Common myeloid progenitor, CD34-positive (primary cell): ENCODE data around the gene AMIGO3.
"Not testable (repeated sequence)": the region's sequence is repeated elsewhere in the genome, so short reads cannot be mapped to it uniquely, and the experiment has no call there.

ENCODE experiments used
- CTCF ChIA-PET: fragments of 350-600 bp; sonication (Branson Sonifier 250); formaldehyde crosslinking; loops from one replicate; lab custom pipeline; 2021; ENCODE audit warnings: antibody characterized with exemption; lab: Charles Lee
- POLR2A ChIA-PET: fragments of 350-600 bp; sonication (Branson Sonifier 250); formaldehyde crosslinking; loops from one replicate; lab custom pipeline; 2021; ENCODE audit warnings: antibody characterized with exemption; lab: Charles Lee
- DNase-seq, 3 donors: peaks; one replicate each; pipeline versions ENCODE4 v3.0.0 to v3.0.0-alpha.2; 2013
- H3K27ac ChIP-seq, 2 experiments: 1 replicate in 1 of 2; 2 replicates in 1 of 2; pipeline ENCODE4 v1.7.0; 2013; ENCODE audit warnings: inconsistent platforms in 2 of 2, low read length in 2 of 2, mild to moderate bottlenecking in 2 of 2, low read depth in 1 of 2, moderate library complexity in 1 of 2; ENCODE audit not compliant: severe bottlenecking in 2 of 2, insufficient read depth in 1 of 2, poor library complexity in 1 of 2
- H3K27me3 ChIP-seq, 5 experiments: replicated peaks in 2 of 5; 1 replicate in 3 of 5; 2 replicates in 2 of 5; pipeline versions ENCODE4 v1.6.1 to v1.7.0; 2013; ENCODE audit warnings: low read length in 4 of 5, mild to moderate bottlenecking in 2 of 5, moderate library complexity in 2 of 5, inconsistent platforms in 1 of 5; ENCODE audit not compliant: insufficient read depth in 5 of 5, control insufficient read depth in 4 of 5
- H3K36me3 ChIP-seq, 4 experiments: 1 replicate in 2 of 4; 2 replicates in 2 of 4; pipeline versions ENCODE4 v1.6.1 to v1.7.0; 2013; ENCODE audit warnings: low read length in 3 of 4, control low read depth in 1 of 4, mild to moderate bottlenecking in 1 of 4; ENCODE audit not compliant: control insufficient read depth in 4 of 4, insufficient read depth in 4 of 4
- H3K4me1 ChIP-seq, 4 experiments: 1 replicate in 3 of 4; 2 replicates in 1 of 4; pipeline versions ENCODE4 v1.6.1 to v1.7.1; 2013; ENCODE audit warnings: low read length in 3 of 4, mild to moderate bottlenecking in 3 of 4, control low read depth in 1 of 4, inconsistent platforms in 1 of 4, moderate library complexity in 1 of 4; ENCODE audit not compliant: control insufficient read depth in 4 of 4, insufficient read depth in 4 of 4; ENCODE audit errors: control extremely low read depth in 1 of 4
- H3K4me3 ChIP-seq, 7 experiments: 1 replicate in 4 of 7; 2 replicates in 3 of 7; pipeline versions ENCODE4 v1.5.1 to v1.7.0; 2013; ENCODE audit warnings: mild to moderate bottlenecking in 7 of 7, low read length in 6 of 7, moderate library complexity in 6 of 7, inconsistent platforms in 2 of 7, low read depth in 2 of 7, control low read depth in 1 of 7; ENCODE audit not compliant: insufficient read depth in 4 of 7, control insufficient read depth in 1 of 7; ENCODE audit errors: extremely low read depth in 1 of 7
- H3K9me3 ChIP-seq, 5 experiments: 1 replicate in 4 of 5; 2 replicates in 1 of 5; pipeline versions ENCODE4 v1.6.1 to v1.7.1; 2013; ENCODE audit warnings: low read length in 4 of 5, mild to moderate bottlenecking in 2 of 5, inconsistent platforms in 1 of 5, low read depth in 1 of 5, moderate library complexity in 1 of 5; ENCODE audit not compliant: control insufficient read depth in 4 of 5, insufficient read depth in 2 of 5; ENCODE audit errors: control extremely low read depth in 1 of 5
- WGBS: methylation state at CpG from one replicate; pipeline ENCODE4 v1.1.5; 2013; ENCODE audit not compliant: insufficient coverage; 5-methylcytosine and 5-hydroxymethylcytosine counted together

AMIGO3 gene

GRCh38 chr3:49699281-49699979, 20.1 kb downstream of the AMIGO3 start:
- POLR2A ChIA-PET, result interaction anchor here (1.2 kb wide), 1 partner anchor 140 kb away, joined by 3 read pairs; no protein-coding TSS in a partner anchor
- H3K36me3 ChIP-seq, result peaks cover 0 to 58% (median 31%) of the 10 kb centered on the region in 4 experiments

GRCh38 chr3:49695350-49696015, 24.0 kb downstream of the AMIGO3 start:
- ChIA-PET CTCF (interaction anchor here (1.2 kb wide), 1 partner anchor 156 kb away, joined by 3 read pairs; no protein-coding TSS in a partner anchor), POLR2A (interaction anchor here (0.6 kb wide), 1 partner anchor 342 kb away, joined by 3 read pairs; no protein-coding TSS in a partner anchor)
- not testable (repeated sequence) for H3K4me3 ChIP-seq, H3K27ac ChIP-seq, DNase-seq, H3K27me3 ChIP-seq, H3K9me3 ChIP-seq
- H3K4me1 ChIP-seq, result peaks cover 0 to 10% (median 8%) of the 10 kb centered on the region in 4 experiments
- WGBS, result no CpG with 5 or more reads among the region's 4 CpGs
- peaks cover 0 to 27% (median 16%) of the 10 kb centered on the region in 4 experiments for H3K36me3 ChIP-seq

More at GRCh38 chr3:49699281-49699979, 20.1 kb downstream of the AMIGO3 start:
- H3K4me1 ChIP-seq, result peaks cover 0 to 4% (median 1%) of the 10 kb centered on the region in 4 experiments
- no peak overlapping the region for H3K27ac ChIP-seq
- CTCF ChIA-PET, result interaction anchor here (1.2 to 3.4 kb wide), 3 partner anchors 13 to 131 kb away, joined by 3 to 11 read pairs (median 5); partner anchors contain the start of gene AMIGO3
- no peak overlapping the region for H3K4me3 ChIP-seq
- H3K9me3 ChIP-seq, result no peaks in the 10 kb centered on the region
- no peaks in the 10 kb centered on the region for H3K27me3 ChIP-seq
- DNase-seq, result no peak
- 98% methylated on average over 10 of the region's 16 CpGs for WGBS

GRCh38 chr3:49694409-49695070, 24.9 kb downstream of the AMIGO3 start:
- H3K4me3 ChIP-seq, DNase-seq, H3K9me3 ChIP-seq, H3K27me3 ChIP-seq, H3K27ac ChIP-seq, CTCF ChIA-PET: not testable (repeated sequence)
- Histone ChIP-seq H3K4me1 (peaks cover 0 to 18% (median 14%) of the 10 kb centered on the region in 4 experiments), H3K36me3 (peaks cover 0 to 23% (median 13%) of the 10 kb centered on the region in 4 experiments)
- WGBS, result 96% methylated on average over 4 of the region's 6 CpGs
- POLR2A ChIA-PET, result interaction anchor here (0.6 kb wide), 2 partner anchors 343 to 706 kb away, joined by 3 to 4 read pairs; no protein-coding TSS in a partner anchor

GRCh38 chr3:49691481-49691880, 28.0 kb downstream of the AMIGO3 start:
- H3K4me3 ChIP-seq, H3K36me3 ChIP-seq, H3K27me3 ChIP-seq, H3K27ac ChIP-seq, POLR2A ChIA-PET, H3K9me3 ChIP-seq, DNase-seq, CTCF ChIA-PET: not testable (repeated sequence)
- peaks cover 0 to 30% (median 23%) of the 10 kb centered on the region in 4 experiments for H3K4me1 ChIP-seq
- 90% methylated on average over 2 of the region's 3 CpGs for WGBS

- DNase-seq, H3K36me3 ChIP-seq, H3K9me3 ChIP-seq, CTCF ChIA-PET, H3K27ac ChIP-seq, H3K4me3 ChIP-seq, POLR2A ChIA-PET, H3K27me3 ChIP-seq: not testable (repeated sequence)
- WGBS, result 100% methylated on average over 1 of the region's 3 CpGs
- H3K4me1 ChIP-seq, result peaks cover 0 to 30% (median 24%) of the 10 kb centered on the region in 4 experiments
These were observed 28.6 kb downstream of the AMIGO3 start for GRCh38 chr3:49690856-49691255.

GRCh38 chr3:49689908-49690624, 29.4 kb downstream of the AMIGO3 start:
- Histone ChIP-seq H3K27ac (peak overlapping the region; percentile 70 to 83), H3K27me3 (peaks cover 0 to 12% (median 2%) of the 10 kb centered on the region in 5 experiments), H3K4me3 (peak overlapping the region; percentile 78 to 91 (median 82)), H3K4me1 (peaks cover 0 to 30% (median 25%) of the 10 kb centered on the region in 4 experiments)
- H3K9me3 ChIP-seq, POLR2A ChIA-PET, H3K36me3 ChIP-seq: not testable (repeated sequence)
- WGBS, result 10% methylated on average over 4 of the region's 16 CpGs
- CTCF ChIA-PET, result interaction anchor here (0.6 kb wide), 1 partner anchor 12 kb away, joined by 3 read pairs; no protein-coding TSS in a partner anchor
- peak; percentile 20 to 57 (median 41) for DNase-seq
